Epithelial cell of proximal tubule (primary cell): Measurements from ENCODE around the gene AMZ1. TPM values are rescaled to one million over a fixed set of nuclear protein-coding genes. Genes with fewer than 3 reads are reported as not detected.

Experiments used
- DNase-seq: peaks from one replicate; pipeline ENCODE4 v3.0.0-alpha.2; 2011; ENCODE audit warnings: low read depth
- H3K4me3 ChIP-seq: 2 replicates; pipeline ENCODE4 v1.5.1; 2011; ENCODE audit warnings: low read depth, mild to moderate bottlenecking, low read length
- total RNA-seq: library from RNA; depleted of rRNA; stranded (reverse); fragments of >200 nt; gene quantifications from 2 replicates; pipeline ENCODE4 v1.2.3, GENCODE V29; 2015
- TF ChIP-seq, protein P1 (sequence below): conservative IDR thresholded peaks from 2 replicates; pipeline ENCODE4 v1.5.1; 2012; ENCODE audit warnings: low read depth, mild to moderate bottlenecking, low read length

The AMZ1 gene
- total RNA-seq, 1 donor from 2014 or later, result 0.29 TPM

GRCh38 chr7:2698581-2699288 lies 10.7 kb downstream of the AMZ1 start:
- no peak overlapping the region for H3K4me3 ChIP-seq
- DNase-seq, result no peak
- TF ChIP-seq, protein P1, sequence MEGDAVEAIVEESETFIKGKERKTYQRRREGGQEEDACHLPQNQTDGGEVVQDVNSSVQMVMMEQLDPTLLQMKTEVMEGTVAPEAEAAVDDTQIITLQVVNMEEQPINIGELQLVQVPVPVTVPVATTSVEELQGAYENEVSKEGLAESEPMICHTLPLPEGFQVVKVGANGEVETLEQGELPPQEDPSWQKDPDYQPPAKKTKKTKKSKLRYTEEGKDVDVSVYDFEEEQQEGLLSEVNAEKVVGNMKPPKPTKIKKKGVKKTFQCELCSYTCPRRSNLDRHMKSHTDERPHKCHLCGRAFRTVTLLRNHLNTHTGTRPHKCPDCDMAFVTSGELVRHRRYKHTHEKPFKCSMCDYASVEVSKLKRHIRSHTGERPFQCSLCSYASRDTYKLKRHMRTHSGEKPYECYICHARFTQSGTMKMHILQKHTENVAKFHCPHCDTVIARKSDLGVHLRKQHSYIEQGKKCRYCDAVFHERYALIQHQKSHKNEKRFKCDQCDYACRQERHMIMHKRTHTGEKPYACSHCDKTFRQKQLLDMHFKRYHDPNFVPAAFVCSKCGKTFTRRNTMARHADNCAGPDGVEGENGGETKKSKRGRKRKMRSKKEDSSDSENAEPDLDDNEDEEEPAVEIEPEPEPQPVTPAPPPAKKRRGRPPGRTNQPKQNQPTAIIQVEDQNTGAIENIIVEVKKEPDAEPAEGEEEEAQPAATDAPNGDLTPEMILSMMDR, result no peak

DNA sequence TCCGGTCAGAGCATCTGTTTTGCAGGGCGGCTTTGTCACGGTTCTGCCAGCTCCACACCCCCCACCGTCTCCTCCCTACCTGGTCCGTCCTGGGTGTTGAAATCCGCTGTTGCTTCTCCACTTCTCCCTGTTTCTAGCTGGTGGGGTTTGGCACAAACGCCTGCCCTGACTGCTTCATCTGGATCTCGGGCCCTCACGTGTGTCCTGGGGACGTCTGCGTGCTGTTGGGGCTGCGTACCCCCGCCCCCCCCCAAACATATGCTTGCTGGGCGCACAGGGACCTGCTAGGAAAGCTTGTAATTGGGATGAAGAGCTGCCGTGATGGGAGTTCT lies 11.3 kb downstream of the AMZ1 start:
- DNase-seq, result no peak
- TF ChIP-seq, protein P1, result no peak
- H3K4me3 ChIP-seq, result no peak overlapping the region

GRCh38 chr7:2700141-2700850 lies 12.3 kb downstream of the AMZ1 start:
- H3K4me3 ChIP-seq, result no peak overlapping the region
- DNase-seq, result no peak
- TF ChIP-seq, protein P1, result no peak

GRCh38 chr7:2701424-2701823 lies 13.4 kb downstream of the AMZ1 start:
- H3K4me3 ChIP-seq, result no peak overlapping the region
- TF ChIP-seq, protein P1, result no peak
- no peak for DNase-seq

DNA sequence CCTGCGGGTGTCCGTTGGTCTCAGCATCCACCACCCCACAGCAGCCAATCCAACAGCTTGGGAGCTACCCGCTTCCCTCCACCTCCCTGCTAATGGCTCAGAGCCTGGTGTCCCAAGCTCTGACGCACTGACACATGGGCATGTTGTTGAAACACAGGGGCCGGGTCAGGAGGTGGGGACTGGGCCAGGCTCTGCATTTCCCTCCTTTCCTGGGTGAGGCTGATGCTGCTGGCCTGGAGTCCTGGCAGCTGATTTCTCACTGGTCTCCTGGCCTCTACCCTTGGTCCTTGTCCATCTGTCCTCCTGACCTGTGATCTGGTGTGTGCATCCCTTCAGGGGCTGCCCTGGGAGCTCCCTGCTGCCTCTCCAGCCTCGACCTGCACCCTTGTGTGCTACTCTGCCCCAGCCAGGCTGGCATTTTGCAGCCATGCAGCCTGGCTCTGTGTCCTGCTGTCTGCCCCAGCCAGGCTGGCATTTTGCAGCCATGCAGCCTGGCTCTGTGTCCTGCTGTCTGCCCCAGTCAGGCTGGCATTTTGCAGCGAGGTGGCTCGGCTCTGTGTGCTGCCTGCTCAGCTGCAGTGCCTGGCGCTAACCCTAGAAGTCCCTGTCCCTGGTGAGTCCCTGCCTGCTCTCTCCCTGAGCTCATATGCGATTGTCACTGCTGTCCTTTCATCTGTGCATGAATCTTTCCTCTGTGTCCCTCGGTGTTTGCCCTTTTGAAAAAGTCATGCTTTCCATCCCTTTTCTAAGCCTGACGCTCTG lies 14.0 kb downstream of the AMZ1 start:
- no peak overlapping the region for H3K4me3 ChIP-seq
- no peak for DNase-seq
- TF ChIP-seq, protein P1, result no peak

- H3K4me3 ChIP-seq, result no peak overlapping the region
- DNase-seq, result no peak
- TF ChIP-seq, protein P1, result no peak
These were observed 14.6 kb downstream of the AMZ1 start for GRCh38 chr7:2702594-2702957.
